Suppressor macrophage (primary cell): ENCODE measurements around the gene DNASE2B.
A peak's percentile ranks its signal among the peaks of the same experiment; 100 is the strongest.

Source experiments
- DNase-seq, 4 experiments: peaks; one replicate each; pipeline ENCODE4 v3.0.0-alpha.2; 2020 to 2022
- total RNA-seq, 17 experiments: gene quantifications; one replicate each; lab custom pipeline; 2026; ENCODE audit warnings: mixed read lengths in 6 of 17, inconsistent platforms in 3 of 17; lab: John Stamatoyannopoulos, UW

DNASE2B gene, protein sequence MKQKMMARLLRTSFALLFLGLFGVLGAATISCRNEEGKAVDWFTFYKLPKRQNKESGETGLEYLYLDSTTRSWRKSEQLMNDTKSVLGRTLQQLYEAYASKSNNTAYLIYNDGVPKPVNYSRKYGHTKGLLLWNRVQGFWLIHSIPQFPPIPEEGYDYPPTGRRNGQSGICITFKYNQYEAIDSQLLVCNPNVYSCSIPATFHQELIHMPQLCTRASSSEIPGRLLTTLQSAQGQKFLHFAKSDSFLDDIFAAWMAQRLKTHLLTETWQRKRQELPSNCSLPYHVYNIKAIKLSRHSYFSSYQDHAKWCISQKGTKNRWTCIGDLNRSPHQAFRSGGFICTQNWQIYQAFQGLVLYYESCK
- 1.6 to 32.9 (median 11.6) reads per million in 17 experiments for total RNA-seq

DNA sequence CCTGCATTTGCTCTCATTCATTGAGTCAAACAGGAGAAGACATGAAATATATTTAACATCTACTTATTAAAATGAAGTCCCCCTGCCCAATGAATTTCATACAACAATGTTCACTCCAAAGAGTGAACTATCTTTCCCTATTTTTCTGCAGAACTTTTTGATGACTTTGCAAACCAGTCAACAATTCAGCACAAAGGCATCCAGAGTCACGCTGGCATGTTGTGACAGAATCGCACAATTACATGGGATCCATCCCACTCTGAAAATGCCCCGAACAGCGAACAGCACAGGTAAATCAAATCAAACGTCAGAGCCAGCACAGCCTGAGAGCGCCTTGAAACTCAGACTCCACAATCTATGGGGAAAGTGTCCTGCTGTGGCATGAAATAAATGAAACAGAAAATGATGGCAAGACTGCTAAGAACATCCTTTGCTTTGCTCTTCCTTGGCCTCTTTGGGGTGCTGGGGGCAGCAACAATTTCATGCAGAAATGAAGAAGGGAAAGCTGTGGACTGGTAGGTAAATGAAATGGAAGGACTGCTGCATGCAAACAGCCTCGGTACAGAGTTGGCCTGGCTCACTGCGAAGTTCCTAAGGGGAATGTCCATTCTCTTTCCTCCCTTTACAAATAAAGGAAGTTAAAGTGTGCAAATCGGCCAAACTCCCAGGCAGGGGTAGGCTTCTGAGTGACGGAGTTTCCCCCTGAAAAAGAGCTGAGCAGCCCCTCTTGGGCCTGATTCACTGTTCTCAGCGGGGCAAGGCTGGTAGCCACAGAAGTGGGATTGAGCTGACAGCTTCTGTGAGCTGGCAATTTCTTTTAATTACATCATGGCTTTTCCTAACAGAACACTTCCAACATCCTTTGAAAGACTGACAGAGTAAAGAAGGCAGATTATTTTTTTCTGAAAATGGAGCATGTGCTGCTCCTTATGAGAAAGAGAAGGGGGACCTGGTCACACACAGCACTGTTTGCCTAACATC, at the start of gene DNASE2B:
Gene DNASE2B (plus strand): TSS at position 310 of the 981 bp plus-strand sequence. CDS start 81 bp downstream, at position 391.
- DNase-seq, result peak in 1 of 4 experiments; percentile 6

DNA sequence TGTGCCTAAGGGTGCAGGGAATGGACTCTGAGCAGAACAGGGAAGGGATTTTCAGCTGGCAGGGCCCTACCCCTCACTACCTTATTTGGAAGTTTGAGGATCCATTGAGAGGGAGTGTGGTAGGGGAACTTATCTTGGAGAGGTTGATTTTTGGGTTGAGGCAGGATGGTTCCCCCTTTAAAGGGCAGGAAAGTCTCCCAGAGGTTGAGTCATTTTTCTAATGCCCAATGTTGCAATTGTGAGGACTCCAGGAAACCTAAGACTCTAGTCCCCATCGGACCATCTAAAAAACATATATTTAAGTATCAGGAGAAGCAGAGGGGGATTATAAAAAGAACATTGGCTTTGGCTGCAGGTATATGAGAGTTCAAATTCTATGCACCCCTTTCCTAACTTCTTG, 49.5 kb upstream of the DNASE2B start:
- peak; percentile 9 to 62 (median 41) for DNase-seq

DNA sequence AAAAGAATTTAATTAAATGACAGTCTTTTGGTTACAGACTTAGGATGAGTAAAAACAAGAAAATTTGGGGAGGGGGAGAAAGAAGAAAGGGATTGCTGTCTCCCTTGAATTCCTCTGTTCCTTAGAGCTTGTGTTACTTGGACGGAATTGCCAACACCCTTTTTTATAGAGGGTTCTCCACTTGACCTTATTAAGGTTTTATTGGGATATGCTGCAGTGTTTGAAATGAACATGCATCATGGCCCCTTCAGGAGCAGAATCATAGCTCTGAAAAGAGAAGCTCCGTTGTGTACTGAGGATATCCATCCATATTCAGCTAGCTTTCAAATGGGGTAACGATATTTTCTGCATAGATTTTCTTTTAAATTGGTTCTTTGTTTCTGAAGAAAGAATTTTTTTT, 48.2 kb upstream of the DNASE2B start:
- no peak for DNase-seq

DNA sequence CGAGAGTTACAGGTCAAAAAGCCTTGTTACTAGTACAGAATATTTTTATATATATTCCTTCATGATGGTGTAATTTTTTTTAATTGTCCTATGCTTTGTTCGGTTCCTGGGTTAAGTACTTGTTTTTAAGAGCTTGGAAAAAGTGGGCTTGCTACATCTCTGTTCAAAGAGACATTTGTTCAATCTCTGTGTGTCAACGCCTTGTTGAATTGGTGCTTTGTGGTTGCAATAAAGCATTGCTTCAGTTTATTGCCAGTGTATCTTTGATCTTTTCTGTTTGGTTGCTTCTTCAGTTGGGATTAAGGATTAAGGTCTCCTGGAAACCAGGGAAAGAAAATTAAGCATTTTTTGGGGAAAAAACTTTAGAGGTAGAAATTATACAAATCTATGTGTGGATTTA, 47.7 kb upstream of the DNASE2B start:
- DNase-seq, result no peak

DNA sequence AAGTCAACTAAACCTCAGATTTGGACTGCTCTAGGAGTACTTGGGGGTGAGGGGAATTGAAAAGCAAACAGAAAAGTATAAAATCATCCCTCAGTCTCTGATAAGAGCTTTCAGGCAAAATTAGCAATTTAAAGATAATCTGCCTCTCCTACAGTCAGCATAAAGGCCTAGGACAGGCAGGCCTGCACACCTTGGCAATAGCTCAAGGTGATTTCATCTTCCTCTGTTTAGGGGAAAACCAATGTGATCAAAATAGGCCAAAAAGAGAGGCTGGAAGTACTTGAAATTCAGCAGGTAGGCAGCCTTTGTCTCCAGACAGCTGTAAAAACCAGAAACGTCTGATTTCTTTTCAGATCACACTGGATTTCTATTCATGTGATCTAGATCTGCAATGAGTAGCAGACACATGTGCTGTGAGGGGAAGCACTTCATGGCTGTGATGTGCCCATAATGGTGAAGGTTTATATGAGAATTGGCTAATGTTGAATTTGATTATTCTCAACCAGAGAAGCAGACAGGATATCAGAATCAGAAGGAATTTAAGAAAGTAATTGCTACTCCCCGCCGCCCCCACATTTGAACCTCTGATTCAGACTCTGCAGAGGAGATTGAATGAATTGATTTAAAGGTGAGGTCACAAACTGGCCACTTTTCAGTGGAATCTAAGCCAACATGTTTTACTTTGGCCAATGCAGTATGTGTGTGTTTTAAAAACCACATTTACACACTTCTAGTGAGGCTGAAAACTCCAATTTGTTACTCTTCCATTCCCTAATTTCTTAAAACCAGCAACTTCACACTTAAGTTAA, 45.8 kb upstream of the DNASE2B start:
- no peak for DNase-seq

DNA sequence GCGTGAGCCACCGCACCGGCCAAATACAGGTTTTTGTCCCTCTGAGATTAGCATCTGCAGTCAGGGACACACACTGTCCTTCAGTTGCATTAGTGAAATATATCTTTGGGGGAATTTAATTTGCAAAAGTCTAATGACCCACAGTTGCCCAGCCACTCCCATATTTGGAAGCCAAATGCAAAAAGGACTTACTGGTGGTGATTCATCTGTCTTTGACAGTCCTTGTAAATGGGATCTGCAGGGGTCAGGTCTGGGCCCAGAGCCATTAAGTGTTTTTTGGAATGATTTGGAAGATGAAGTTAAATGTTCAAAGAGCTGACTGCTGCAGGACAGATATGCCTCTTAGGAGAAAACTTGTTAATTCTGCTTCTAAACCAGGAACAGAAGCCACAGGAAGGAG, 44.6 kb upstream of the DNASE2B start:
- DNase-seq, result no peak

DNA sequence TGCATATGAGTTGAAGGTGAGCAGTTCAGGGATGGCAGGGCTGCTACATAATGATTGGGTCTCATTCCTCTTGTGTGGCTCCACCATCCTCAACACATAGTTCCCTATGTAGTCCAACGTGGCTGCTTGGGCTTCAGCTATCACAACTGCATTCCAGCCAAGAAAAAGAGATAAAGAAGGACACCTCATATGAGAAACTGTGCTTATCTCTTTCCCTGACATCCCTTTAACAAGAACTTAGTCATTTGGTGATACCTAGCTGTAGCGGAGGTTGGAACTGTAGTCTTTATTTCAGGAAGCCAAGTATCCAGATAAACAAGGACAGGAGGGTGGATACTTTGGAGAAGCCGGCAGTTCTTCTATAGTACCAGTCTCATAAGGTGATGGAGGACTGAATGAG, 42.7 kb upstream of the DNASE2B start:
- DNase-seq, result no peak

DNA sequence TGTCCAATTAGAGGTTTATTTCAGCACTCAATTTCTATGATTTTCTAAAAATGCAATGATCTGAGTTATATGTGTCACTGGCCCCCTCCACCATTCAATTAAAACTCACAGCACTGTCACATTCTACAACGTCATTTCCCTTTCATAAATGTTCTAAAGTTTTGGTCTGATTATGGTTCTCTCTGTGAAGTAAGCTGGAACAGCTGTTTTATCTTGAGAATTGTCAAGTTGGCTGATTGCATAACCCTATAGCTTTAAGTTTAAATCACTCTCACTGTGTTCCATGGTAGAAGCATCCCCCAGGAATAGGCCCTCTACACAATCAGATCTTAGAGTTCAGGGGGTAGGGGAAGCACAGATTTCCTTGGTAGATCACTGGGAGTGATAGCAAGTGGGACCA, 41.4 kb upstream of the DNASE2B start:
- DNase-seq, result no peak

DNA sequence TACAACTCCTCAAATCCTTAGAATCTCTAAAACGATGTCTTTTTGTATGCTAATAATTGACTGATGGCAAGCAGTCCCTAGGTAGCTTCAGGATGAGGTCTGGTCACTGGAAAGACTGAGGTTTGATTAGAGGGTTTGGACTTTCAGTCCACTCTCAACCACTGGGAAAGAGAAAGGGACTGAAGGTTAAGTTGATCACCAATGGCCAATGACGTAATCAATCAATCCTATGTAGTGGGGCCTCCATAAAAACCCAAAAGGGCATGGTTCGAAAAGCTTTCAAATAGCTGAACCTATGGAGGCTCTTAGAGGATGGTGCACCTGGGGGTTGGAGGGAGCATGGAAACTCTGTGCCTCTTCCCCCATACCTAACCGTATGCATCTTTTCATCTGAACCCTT, 39.6 kb upstream of the DNASE2B start:
- DNase-seq, result no peak

DNA sequence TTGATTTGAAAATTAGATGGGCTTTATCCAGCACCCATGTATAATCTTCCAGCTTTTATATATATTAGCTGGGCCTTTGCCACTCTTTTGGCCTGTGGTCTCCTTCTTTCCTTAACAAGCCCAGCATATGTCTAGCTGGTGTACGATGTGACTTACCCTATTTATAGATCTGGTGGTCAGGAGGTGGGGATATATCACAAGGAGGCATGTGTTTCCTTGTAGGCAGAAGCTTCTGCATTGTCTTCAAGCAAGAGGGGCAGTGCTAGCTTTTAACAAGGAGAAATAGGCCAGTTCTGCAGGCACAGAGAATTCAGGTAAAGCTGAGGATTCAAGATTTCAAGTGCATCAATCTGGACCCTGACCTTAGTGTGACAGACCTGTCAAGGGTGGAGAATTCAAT, 38.0 kb upstream of the DNASE2B start:
- DNase-seq, result peak in 3 of 4 experiments; percentile 53 to 71 (median 58)

DNA sequence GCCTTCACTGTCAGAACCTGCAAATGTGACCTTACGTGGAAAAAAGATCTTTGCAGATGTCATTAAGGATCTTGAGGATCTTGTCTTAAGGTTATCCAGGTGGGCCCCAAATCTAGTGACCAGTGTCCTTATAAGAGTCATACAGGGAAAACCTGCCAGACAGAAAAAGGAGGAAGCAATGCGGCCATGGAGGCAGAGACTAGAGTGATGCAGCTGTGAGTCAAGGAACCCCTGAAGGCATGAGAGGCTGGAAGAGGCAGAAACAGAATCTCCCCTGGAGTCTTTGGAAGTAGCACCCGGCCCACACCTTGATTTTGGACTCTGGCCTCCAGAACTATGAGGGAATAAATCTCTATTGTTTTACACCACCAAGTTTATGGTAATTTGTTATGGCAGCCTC, 36.5 kb upstream of the DNASE2B start:
- DNase-seq, result peak in 1 of 4 experiments; percentile 19

DNA sequence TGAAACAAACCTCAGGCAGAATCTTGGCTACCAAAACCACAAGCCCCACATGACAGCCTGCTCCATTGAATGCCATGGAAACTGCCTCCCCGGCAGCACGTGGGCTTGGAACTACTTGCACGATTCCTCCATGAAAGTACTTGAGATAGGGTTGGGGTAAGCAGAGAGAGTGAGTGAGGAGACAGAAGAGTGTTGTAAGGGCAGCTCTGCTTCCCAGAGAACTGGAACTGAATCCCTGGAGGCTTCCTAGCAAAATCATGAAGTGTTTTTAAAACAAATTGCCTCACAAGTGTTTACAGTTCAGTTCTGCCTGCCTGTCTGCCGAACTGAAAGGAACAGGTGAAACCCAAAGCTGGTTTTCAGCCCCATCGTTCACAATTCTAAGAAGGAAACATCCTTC, 35.3 kb upstream of the DNASE2B start:
- DNase-seq, result peak in 1 of 4 experiments; percentile 30

DNA sequence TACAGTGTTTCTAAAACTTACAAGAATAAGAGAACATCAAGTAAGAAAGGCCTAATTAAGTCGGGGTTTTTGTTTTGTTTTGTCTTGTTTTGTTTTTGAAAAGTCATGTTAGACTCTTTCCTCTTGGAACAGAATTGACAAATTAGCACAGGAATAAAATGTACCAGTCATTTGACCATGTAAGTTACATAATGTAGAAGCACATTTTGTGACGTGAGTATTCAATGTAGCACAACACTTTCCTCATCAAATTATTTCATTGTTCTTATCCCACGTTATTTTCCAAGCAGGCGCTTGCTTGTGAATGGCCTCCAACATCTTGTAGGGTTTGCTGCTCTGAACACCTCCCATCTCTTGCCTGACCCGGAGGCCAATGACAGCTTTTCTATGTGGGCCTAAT, 34.7 kb upstream of the DNASE2B start:
- no peak for DNase-seq

DNA sequence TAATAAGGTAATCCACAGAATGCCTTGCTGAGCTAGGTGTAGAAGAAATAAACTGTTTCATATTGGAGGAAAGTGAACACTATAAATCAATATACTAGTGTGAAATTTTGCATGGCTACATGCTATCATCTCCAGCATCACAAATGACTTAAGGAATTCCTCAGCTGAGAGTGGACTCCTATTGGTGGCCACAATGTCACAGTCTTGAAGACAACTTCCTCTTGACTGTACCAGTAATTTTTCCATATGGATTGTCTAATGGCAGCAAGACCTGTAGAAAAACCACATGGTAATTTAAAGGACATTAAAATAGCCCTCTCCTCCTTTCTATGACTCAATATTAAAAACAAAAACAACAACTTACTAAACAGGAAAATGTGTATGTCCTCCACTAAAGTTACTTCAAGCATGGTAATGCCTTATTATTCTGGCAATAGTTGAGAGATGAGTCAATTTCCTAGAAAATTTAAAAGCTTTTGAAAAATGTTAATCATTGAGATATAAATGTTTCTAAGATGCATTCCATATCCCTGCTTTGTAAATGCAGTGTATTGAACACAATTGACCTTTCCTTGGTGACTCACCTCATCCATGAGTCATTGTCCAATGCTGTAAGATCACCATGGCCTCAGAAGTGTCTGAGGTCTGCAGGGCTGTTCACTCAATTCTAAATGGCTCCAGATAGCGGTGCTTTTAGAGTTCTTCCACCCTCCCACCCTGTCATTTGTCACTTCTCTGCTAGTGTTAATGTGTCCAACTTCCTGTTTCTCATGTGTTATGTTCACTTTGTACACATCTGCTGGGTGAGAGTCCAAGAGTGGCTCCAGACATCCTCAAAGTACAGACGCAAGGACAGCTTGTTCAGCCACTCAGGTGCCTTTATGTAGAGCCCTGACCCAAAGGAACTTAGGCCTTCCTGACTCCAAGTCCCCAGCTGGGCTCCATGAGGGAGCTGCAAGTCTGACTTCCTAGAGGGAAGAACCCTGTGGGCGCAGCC, 32.8 kb upstream of the DNASE2B start:
- DNase-seq, result peak; percentile 76 to 92 (median 81)

DNA sequence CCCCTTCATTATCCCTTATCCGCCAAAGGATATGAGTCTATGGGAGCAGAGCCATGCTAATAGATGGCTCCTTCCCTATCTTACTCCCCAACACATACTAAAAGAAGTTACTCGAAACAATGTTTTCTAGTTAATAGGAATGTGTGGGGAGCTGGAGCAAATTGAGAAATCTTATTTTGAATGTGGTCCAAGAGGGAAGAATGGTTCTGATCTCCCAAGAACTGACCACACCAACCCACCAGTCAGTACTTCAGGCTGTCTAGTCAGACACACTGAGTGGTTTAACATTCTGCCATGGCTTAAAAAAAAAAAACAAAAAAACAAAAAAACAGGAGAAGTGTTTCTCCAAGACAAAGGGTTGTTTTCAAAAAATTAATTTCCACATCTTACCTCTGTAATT, 31.5 kb upstream of the DNASE2B start:
- peak in 3 of 4 experiments; percentile 29 to 45 (median 35) for DNase-seq

DNA sequence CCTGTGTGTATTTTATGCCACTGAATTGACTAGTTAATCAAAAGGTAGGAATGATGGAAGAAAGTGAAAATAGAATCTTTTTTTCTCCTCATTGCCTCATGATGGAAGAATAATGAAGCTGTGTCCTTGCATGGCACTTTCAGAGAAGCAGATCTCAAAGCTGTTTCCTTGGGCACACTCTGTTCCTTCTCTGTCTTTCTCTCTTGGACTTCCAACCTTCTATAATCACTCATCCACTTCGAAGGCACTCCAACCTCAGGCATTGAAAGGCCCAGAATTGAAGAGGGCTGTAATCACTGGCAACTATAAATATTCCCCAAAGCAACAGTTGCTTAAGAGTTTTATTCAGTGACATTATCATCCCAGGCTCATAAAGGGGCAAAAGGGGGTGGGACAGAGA, 31.1 kb upstream of the DNASE2B start:
- DNase-seq, result no peak

DNA sequence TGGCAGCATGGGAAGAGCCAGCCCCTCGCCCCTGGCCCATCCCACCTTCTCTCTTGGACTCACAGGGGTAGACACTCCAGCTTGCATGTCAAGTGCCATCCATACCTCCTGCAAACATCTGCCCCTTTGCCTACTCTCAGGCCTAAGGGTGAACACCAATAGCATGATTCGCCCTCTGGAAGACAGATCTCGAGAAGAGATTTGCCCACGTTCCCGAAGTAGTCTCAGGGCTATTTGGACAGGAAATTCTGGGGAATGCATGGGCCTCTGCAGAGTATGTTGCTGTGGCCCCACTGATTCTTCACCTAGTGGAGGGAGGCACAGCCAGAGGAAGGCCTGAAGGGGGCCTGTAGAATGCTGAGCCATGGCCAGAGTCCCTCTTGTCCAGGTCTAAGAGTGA, 29.8 kb upstream of the DNASE2B start:
- DNase-seq, result no peak

DNA sequence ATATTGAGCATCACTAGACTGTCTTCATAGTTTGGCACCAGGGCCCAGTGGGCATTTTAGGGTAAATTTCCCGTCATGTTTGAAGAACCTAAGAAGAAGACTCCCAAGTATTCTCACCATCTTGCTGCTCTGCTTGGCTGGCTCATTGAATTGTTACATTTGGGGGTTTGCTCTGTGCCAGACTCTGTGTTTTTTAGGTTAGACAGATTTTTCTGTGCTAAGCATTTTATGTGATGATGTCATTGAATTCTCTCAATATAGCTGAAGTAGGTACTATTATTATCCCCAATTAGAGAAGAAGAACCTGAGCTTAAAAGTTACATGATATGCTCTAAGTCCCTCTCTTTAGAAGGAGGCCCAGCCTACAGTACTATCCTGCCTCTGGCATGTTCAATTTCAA, 28.0 kb upstream of the DNASE2B start:
- no peak for DNase-seq

DNA sequence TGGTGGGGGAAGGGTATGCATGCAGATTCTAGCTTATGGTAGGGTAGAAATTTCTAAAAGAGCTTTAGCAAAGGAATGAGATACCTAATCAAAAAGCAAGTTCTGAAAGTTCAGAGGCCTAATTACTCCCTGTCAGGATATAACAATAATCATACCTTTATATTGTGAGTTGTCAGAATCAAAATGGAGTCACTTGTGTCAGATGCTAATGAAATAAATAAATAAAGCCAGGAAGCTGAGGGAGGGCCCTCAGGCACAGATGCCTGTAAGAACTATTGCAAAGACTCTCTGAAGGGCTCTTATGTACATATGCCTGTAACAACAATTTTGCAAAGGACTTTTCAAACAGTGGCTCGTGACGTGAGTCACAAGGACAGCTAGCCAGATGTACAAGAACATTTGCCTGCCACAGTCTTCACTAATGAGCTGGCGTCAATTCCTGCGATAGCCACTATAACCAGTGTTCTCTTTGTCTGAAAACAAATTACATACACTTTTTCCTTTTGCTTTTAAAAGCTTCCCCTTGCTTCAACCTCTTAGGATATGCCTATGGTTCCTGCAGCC, 27.4 kb upstream of the DNASE2B start:
- no peak for DNase-seq

DNA sequence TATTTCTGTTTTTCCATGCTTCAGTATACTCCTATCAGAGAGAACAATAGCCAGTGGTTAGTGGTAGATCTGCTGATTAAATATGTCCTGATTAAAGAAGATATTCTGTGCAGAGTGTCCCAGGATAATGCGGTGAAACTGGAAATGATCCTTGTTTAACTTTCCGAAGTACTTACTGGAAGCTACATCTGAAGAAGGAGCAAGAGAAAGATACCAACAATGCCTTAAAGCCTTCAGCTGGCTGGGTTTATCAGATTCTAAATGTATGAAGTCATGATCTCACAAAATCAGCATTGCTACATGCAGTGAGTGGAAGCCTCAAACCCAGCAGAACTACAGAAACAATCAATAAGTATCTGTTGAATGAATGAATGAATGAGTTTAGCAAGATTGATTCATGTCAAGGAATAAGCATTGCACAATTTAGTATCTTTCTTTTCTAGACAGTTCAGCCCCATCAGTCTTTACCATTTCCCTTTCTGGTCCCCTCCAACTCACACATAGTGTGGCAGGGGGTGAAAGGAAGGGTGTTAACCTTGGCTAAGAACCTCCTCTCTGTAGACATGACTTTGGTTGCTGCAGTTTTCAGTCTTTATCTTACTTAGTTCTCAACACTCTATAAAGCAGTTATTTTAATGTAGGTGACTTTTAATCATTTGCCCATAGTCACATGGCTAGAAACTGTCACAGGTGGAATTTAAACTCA, 24.7 kb upstream of the DNASE2B start:
- no peak for DNase-seq
